MCF 10A (cell line): ENCODE measurements around the gene C1GALT1. TPM values are rescaled to one million over a fixed set of nuclear protein-coding genes. Genes with fewer than 3 reads are reported as not detected.

ENCODE experiments used
- BruUV-seq: library from RNA; stranded (reverse); fragments of 400-500 nt; replicated peaks from 2 replicates; lab custom pipeline; 2021; lab: Mats Ljungman, UMichigan
- CTCF ChIA-PET: fragments of 300-600 bp; sonication (Branson Sonifier 250); formaldehyde crosslinking; extraction: SDS; loops from one replicate; lab custom pipeline; 2021; ENCODE audit warnings: antibody characterized with exemption, inconsistent platforms; lab: Yijun Ruan, JAX
- POLR2A ChIA-PET: fragments of 300-600, 350-650 bp; sonication (Branson Sonifier 250); formaldehyde crosslinking; extraction: SDS; loops from one replicate; lab custom pipeline; 2020; ENCODE audit warnings: antibody characterized with exemption, inconsistent platforms; lab: Yijun Ruan, JAX
- DNase-seq: peaks from one replicate; pipeline ENCODE4 v3.0.0-alpha.2; 2018; ENCODE audit not compliant: unreplicated experiment
- H3K27ac Mint-ChIP-seq: one replicate; pipeline ENCODE4 v1.8.0; 2022; ENCODE audit warnings: mild to moderate bottlenecking, low read depth, mixed read lengths; ENCODE audit not compliant: unreplicated experiment
- H3K27me3 Mint-ChIP-seq: one replicate; pipeline ENCODE4 v1.8.0; 2022; ENCODE audit warnings: mixed read lengths; ENCODE audit not compliant: insufficient read depth, unreplicated experiment
- H3K36me3 Mint-ChIP-seq: one replicate; pipeline ENCODE4 v1.8.0; 2022; ENCODE audit warnings: mild to moderate bottlenecking, moderate library complexity, mixed read lengths; ENCODE audit not compliant: insufficient read depth, unreplicated experiment
- H3K4me1 Mint-ChIP-seq: one replicate; pipeline ENCODE4 v1.8.0; 2022; ENCODE audit warnings: mixed read lengths; ENCODE audit not compliant: insufficient read depth, unreplicated experiment
- H3K4me3 Mint-ChIP-seq: one replicate; pipeline ENCODE4 v1.8.0; 2022; ENCODE audit warnings: mild to moderate bottlenecking, moderate library complexity, mixed read lengths; ENCODE audit not compliant: unreplicated experiment
- H3K9me3 Mint-ChIP-seq: one replicate; pipeline ENCODE4 v1.8.0; 2022; ENCODE audit warnings: mixed read lengths; ENCODE audit not compliant: unreplicated experiment
- intact Hi-C: fragments of 100-400 bp; cut with micrococcal nuclease; formaldehyde crosslinking; loops from 2 replicates; pipeline ENCODE4 v1.14.1; 2022
- total RNA-seq: library from RNA; stranded (reverse); gene quantifications from 2 replicates; pipeline ENCODE4 v1.2.3, GENCODE V29; 2022
- TF ChIP-seq, protein P1 (sequence below): fragments of 200-600 bp; IDR thresholded peaks from one replicate; pipeline ENCODE4 v1.8.0; 2022; ENCODE audit warnings: antibody characterized with exemption, mild to moderate bottlenecking; ENCODE audit not compliant: unreplicated experiment

Gene C1GALT1
- total RNA-seq, 1 experiment from 2014 or later = 30.9 TPM

DNA sequence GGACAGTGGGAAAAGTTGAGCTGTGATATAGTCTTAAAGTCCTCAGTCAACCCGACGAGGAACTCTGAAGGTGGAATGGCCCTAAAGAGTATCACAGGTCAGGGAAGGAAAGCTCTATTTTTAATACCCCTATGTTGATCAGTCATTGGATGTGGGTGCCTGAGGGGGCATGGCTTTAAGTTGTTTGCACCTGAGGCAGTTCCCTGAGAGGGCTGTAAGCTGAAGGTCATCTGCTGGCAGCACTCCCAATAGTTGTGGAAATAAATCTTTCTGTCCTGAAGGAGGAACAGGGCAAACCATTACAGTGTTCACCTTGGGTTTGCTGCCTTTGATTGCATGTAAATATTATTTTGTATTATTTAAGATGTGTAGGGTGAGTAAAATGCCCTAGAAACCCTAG is 17.8 kb upstream of the C1GALT1 start:
- DNase-seq = no peak
- Mint-ChIP-seq H3K4me1 (peaks cover 16% of the 10 kb centered on the region), H3K4me3 (no peak overlapping the region), H3K36me3 (peaks cover 5% of the 10 kb centered on the region), H3K27ac (no peak overlapping the region), H3K27me3 (no peaks in the 10 kb centered on the region), H3K9me3 (peaks cover 13% of the 10 kb centered on the region)
- intact Hi-C loops = no loop called here
- POLR2A ChIA-PET = interaction anchor here (1.0 kb wide), 1 partner anchor 64 kb away, joined by 3 read pairs; no protein-coding TSS in a partner anchor
- CTCF ChIA-PET = interaction anchor here (0.7 to 0.9 kb wide), 3 partner anchors 8 to 252 kb away, joined by 3 to 4 read pairs (median 3); no protein-coding TSS in a partner anchor
- BruUV-seq = no TSS peak
- TF ChIP-seq, protein P1, sequence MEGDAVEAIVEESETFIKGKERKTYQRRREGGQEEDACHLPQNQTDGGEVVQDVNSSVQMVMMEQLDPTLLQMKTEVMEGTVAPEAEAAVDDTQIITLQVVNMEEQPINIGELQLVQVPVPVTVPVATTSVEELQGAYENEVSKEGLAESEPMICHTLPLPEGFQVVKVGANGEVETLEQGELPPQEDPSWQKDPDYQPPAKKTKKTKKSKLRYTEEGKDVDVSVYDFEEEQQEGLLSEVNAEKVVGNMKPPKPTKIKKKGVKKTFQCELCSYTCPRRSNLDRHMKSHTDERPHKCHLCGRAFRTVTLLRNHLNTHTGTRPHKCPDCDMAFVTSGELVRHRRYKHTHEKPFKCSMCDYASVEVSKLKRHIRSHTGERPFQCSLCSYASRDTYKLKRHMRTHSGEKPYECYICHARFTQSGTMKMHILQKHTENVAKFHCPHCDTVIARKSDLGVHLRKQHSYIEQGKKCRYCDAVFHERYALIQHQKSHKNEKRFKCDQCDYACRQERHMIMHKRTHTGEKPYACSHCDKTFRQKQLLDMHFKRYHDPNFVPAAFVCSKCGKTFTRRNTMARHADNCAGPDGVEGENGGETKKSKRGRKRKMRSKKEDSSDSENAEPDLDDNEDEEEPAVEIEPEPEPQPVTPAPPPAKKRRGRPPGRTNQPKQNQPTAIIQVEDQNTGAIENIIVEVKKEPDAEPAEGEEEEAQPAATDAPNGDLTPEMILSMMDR = no peak

DNA sequence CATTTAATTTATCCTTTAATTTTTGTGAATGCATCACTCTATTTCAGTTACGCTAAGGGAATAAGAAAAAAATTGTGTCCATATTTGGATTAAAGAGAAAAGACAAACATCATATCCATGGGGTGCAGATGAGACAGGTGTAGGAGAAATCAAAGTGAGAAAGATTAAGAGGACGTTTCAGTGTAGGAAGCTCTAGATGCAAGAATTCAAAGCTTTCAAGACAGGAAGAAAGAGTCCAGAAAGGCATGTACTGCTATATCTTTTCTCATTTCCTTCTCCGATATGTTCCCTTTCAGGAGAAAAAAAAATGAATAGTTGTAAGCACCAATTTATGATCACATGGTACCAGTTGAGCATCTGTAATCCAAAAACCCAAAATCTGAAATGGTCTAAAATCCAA is 17.0 kb upstream of the C1GALT1 start:
- Mint-ChIP-seq H3K4me1 (peaks cover 10% of the 10 kb centered on the region), H3K36me3 (peaks cover 5% of the 10 kb centered on the region), H3K27ac (no peak overlapping the region), H3K27me3 (no peaks in the 10 kb centered on the region), H3K4me3 (no peak overlapping the region), H3K9me3 (peaks cover 13% of the 10 kb centered on the region)
- TF ChIP-seq, protein P1 = no peak
- intact Hi-C loops = no loop called here
- no TSS peak for BruUV-seq
- DNase-seq = no peak
- ChIA-PET POLR2A (no interaction called here), CTCF (no interaction called here)

DNA sequence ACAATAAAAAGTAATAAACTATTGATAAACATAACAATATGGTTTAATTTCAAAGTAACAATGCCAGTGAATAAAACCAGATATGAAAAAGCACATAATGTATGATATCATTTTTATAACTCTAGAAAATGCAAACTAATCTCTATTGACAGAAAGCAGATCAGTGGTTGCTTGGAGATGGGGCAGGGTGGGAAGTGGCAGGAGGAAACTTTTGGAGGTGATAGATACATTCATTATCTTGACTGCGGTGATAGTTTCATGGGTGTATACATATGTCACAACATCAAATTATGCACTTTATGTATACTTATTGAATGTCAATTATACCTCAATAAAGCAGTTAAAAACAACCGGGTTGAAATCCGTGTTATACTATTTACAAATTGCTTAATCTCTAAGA is 16.0 kb upstream of the C1GALT1 start:
- no peaks in the 10 kb centered on the region for H3K27me3 Mint-ChIP-seq
- peaks cover 18% of the 10 kb centered on the region for H3K9me3 Mint-ChIP-seq
- POLR2A ChIA-PET = no interaction called here
- CTCF ChIA-PET = no interaction called here
- no peak overlapping the region for H3K27ac Mint-ChIP-seq
- peaks cover 5% of the 10 kb centered on the region for H3K36me3 Mint-ChIP-seq
- intact Hi-C loops = no loop called here
- BruUV-seq = no TSS peak
- H3K4me1 Mint-ChIP-seq = peaks cover 5% of the 10 kb centered on the region
- DNase-seq = no peak
- H3K4me3 Mint-ChIP-seq = no peak overlapping the region
- TF ChIP-seq, protein P1 = no peak

DNA sequence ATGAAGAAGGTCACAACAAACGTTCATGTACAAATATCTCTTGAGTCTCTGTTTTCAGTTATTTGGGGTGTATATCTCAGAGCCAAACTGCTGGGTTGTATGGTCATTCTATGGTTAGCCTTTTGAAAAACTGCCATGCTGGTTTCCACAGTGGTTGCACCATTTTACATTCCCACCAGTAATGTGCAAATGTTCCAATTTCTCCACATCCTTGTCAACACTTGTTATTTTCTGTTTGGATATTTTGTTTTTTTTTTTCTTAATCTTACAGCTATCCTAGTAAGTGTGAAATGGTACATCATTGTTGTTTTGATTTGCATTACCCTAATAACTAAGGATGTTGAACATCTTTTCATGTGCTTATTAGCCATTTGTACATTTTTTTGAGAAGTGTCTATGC is 13.0 kb upstream of the C1GALT1 start:
- H3K27me3 Mint-ChIP-seq = no peaks in the 10 kb centered on the region
- TF ChIP-seq, protein P1 = no peak
- ChIA-PET CTCF (interaction anchor here (0.6 kb wide), 1 partner anchor 381 kb away, joined by 4 read pairs; no protein-coding TSS in a partner anchor), POLR2A (no interaction called here)
- H3K27ac Mint-ChIP-seq = no peak overlapping the region
- H3K36me3 Mint-ChIP-seq = peaks cover 11% of the 10 kb centered on the region
- no TSS peak for BruUV-seq
- intact Hi-C loops = no loop called here
- peaks cover 34% of the 10 kb centered on the region for H3K9me3 Mint-ChIP-seq
- peaks cover 5% of the 10 kb centered on the region for H3K4me1 Mint-ChIP-seq
- H3K4me3 Mint-ChIP-seq = no peak overlapping the region
- DNase-seq = no peak
